ENCODE results near the gene WDR18. TPM values are rescaled to one million over a fixed set of nuclear protein-coding genes. Genes with fewer than 3 reads are reported as not detected.
"Not testable (repeated sequence)": the region's sequence is repeated elsewhere in the genome, so short reads cannot be mapped to it uniquely, and the experiment has no call there.

Gene WDR18
- total RNA-seq, 2 experiments from 2014 or later = 51.5 to 53.0 TPM

- POLR2A ChIA-PET = interaction anchor here (0.6 kb wide), 1 partner anchor 8 kb away, joined by 3 read pairs; no protein-coding TSS in a partner anchor
- Mint-ChIP-seq H3K36me3 (ENCODE audit: low read depth) (peaks cover 18% of the 10 kb centered on the region), H3K4me1 (ENCODE audit: low read depth) (peaks cover 43% of the 10 kb centered on the region), H3K27me3 (ENCODE audit: low read depth) (no peaks in the 10 kb centered on the region), H3K9me3 (ENCODE audit: insufficient read depth) (no peaks in the 10 kb centered on the region), H3K27ac (peak overlapping the region; percentile 63), H3K4me3 (peak overlapping the region; percentile 15)
- ATAC-seq (no peak), DNase-seq (no peak)
- CTCF ChIA-PET = no interaction called here
Measured at GRCh38 chr19:1017115-1017905, 33.2 kb downstream of the WDR18 start.

GRCh38 chr19:1017906-1018305, 33.8 kb downstream of the WDR18 start:
- POLR2A ChIA-PET = no interaction called here
- H3K27ac Mint-ChIP-seq = no peak overlapping the region
- H3K36me3 Mint-ChIP-seq (ENCODE audit: low read depth) = peaks cover 18% of the 10 kb centered on the region
- CTCF ChIA-PET = no interaction called here
- ATAC-seq (no peak), DNase-seq (no peak)
- no peaks in the 10 kb centered on the region for H3K27me3 Mint-ChIP-seq (ENCODE audit: low read depth)
- H3K4me3 Mint-ChIP-seq = no peak overlapping the region
- H3K9me3 Mint-ChIP-seq (ENCODE audit: insufficient read depth) = no peaks in the 10 kb centered on the region
- H3K4me1 Mint-ChIP-seq (ENCODE audit: low read depth) = peaks cover 45% of the 10 kb centered on the region

GRCh38 chr19:1018393-1018792, 34.2 kb downstream of the WDR18 start:
- peaks cover 45% of the 10 kb centered on the region for H3K4me1 Mint-ChIP-seq (ENCODE audit: low read depth)
- CTCF ChIA-PET = no interaction called here
- POLR2A ChIA-PET = interaction anchor here (0.5 to 0.7 kb wide), 2 partner anchors 10 to 20 kb away, joined by 3 read pairs; no protein-coding TSS in a partner anchor

GRCh38 chr19:1018932-1019615, 34.9 kb downstream of the WDR18 start:
- H3K4me3 Mint-ChIP-seq = peak overlapping the region; percentile 90
- H3K27ac Mint-ChIP-seq = peak overlapping the region; percentile 92
- POLR2A ChIA-PET = interaction anchor here (0.7 to 1.3 kb wide), 4 partner anchors 15 to 57 kb away, joined by 3 read pairs; partner anchors contain the start of gene WDR18
- no peaks in the 10 kb centered on the region for H3K9me3 Mint-ChIP-seq (ENCODE audit: insufficient read depth)
- peaks cover 12% of the 10 kb centered on the region for H3K36me3 Mint-ChIP-seq (ENCODE audit: low read depth)
- no peak for DNase-seq
- no peaks in the 10 kb centered on the region for H3K27me3 Mint-ChIP-seq (ENCODE audit: low read depth)
- ATAC-seq = no peak
- peaks cover 45% of the 10 kb centered on the region for H3K4me1 Mint-ChIP-seq (ENCODE audit: low read depth)
- CTCF ChIA-PET = interaction anchor here (0.6 to 1.2 kb wide), 3 partner anchors 35 to 71 kb away, joined by 3 read pairs; partner anchors contain the start of gene WDR18

More at GRCh38 chr19:1018393-1018792, 34.2 kb downstream of the WDR18 start:
- DNase-seq = no peak
- H3K27me3 Mint-ChIP-seq (ENCODE audit: low read depth) = no peaks in the 10 kb centered on the region
- H3K36me3 Mint-ChIP-seq (ENCODE audit: low read depth) = peaks cover 17% of the 10 kb centered on the region
- H3K9me3 Mint-ChIP-seq (ENCODE audit: insufficient read depth) = no peaks in the 10 kb centered on the region
- ATAC-seq = no peak
- H3K27ac Mint-ChIP-seq = peak overlapping the region; percentile 70
- H3K4me3 Mint-ChIP-seq = peak overlapping the region; percentile 90

GRCh38 chr19:1019616-1019961, 35.4 kb downstream of the WDR18 start:
- H3K27ac Mint-ChIP-seq = peak overlapping the region; percentile 92
- no peaks in the 10 kb centered on the region for H3K9me3 Mint-ChIP-seq (ENCODE audit: insufficient read depth)
- DNase-seq (no peak), ATAC-seq (no peak)
- ChIA-PET POLR2A (interaction anchor here (0.9 to 2.1 kb wide), 4 partner anchors 15 to 57 kb away, joined by 3 to 7 read pairs (median 3); partner anchors contain the start of genes ARHGAP45 and WDR18), CTCF (interaction anchor here (0.6 to 1.2 kb wide), 3 partner anchors 36 to 70 kb away, joined by 3 read pairs; partner anchors contain the start of gene WDR18)
- peak overlapping the region; percentile 90 for H3K4me3 Mint-ChIP-seq
- peaks cover 10% of the 10 kb centered on the region for H3K36me3 Mint-ChIP-seq (ENCODE audit: low read depth)
- peaks cover 42% of the 10 kb centered on the region for H3K4me1 Mint-ChIP-seq (ENCODE audit: low read depth)
- no peaks in the 10 kb centered on the region for H3K27me3 Mint-ChIP-seq (ENCODE audit: low read depth)

- no peak for ATAC-seq
- Mint-ChIP-seq H3K36me3 (ENCODE audit: low read depth) (peaks cover 10% of the 10 kb centered on the region), H3K4me1 (ENCODE audit: low read depth) (peaks cover 42% of the 10 kb centered on the region), H3K4me3 (peak overlapping the region; percentile 90), H3K27me3 (ENCODE audit: low read depth) (no peaks in the 10 kb centered on the region), H3K27ac (peak overlapping the region; percentile 92), H3K9me3 (ENCODE audit: insufficient read depth) (no peaks in the 10 kb centered on the region)
- CTCF ChIA-PET = interaction anchor here (0.6 to 1.4 kb wide), 4 partner anchors 36 to 157 kb away, joined by 3 read pairs; partner anchors contain the start of gene WDR18
- peak; percentile 59 for DNase-seq
- POLR2A ChIA-PET = interaction anchor here (0.6 to 2.1 kb wide), 5 partner anchors 12 to 56 kb away, joined by 3 to 7 read pairs (median 3); partner anchors contain the start of gene ARHGAP45
Measured at GRCh38 chr19:1019980-1020867, 36.1 kb downstream of the WDR18 start.

- ChIA-PET CTCF (interaction anchor here (0.6 to 1.4 kb wide), 5 partner anchors 39 to 223 kb away, joined by 3 to 4 read pairs (median 3); no protein-coding TSS in a partner anchor), POLR2A (interaction anchor here (0.7 to 2.2 kb wide), 8 partner anchors 9 to 128 kb away, joined by 4 to 9 read pairs (median 6); partner anchors contain the start of genes ARHGAP45 and MED16)
- no peaks in the 10 kb centered on the region for H3K27me3 Mint-ChIP-seq (ENCODE audit: low read depth)
- peak within 1 kb of the TSS; percentile 99 for H3K27ac Mint-ChIP-seq
- H3K9me3 Mint-ChIP-seq (ENCODE audit: insufficient read depth) = no peaks in the 10 kb centered on the region
- DNase-seq (peak; percentile 98), ATAC-seq (peak; percentile 87)
- H3K4me1 Mint-ChIP-seq (ENCODE audit: low read depth) = peaks cover 45% of the 10 kb centered on the region
- H3K4me3 Mint-ChIP-seq = peak within 1 kb of the TSS; percentile 90
- H3K36me3 Mint-ChIP-seq (ENCODE audit: low read depth) = peaks cover 10% of the 10 kb centered on the region
Measured at GRCh38 chr19:1020868-1021425, 36.8 kb downstream of the WDR18 start, which contains the start of gene TMEM259. TSS of gene TMEM259 (minus strand) at chr19:1021123. CDS start at chr19:1020996, 127 bp downstream.

- H3K27ac Mint-ChIP-seq; H3K4me3 Mint-ChIP-seq; POLR2A ChIA-PET; H3K9me3 Mint-ChIP-seq (ENCODE audit: insufficient read depth); ATAC-seq; H3K27me3 Mint-ChIP-seq (ENCODE audit: low read depth); DNase-seq: not testable (repeated sequence)
- peaks cover 27% of the 10 kb centered on the region for H3K4me1 Mint-ChIP-seq (ENCODE audit: low read depth)
- CTCF ChIA-PET = interaction anchor here (1.3 to 1.6 kb wide), 2 partner anchors 41 to 243 kb away, joined by 3 read pairs; no protein-coding TSS in a partner anchor
- peaks cover 20% of the 10 kb centered on the region for H3K36me3 Mint-ChIP-seq (ENCODE audit: low read depth)
Measured at GRCh38 chr19:1023883-1024188, 39.7 kb downstream of the WDR18 start.

- ChIA-PET CTCF (interaction anchor here (1.0 kb wide), 1 partner anchor 12 kb away, joined by 3 read pairs; no protein-coding TSS in a partner anchor), POLR2A (interaction anchor here (1.7 kb wide), 1 partner anchor 42 kb away, joined by 4 read pairs; the partner anchor contains the start of gene ARHGAP45)
- Mint-ChIP-seq H3K36me3 (ENCODE audit: low read depth) (peaks cover 23% of the 10 kb centered on the region), H3K4me1 (ENCODE audit: low read depth) (peaks cover 24% of the 10 kb centered on the region)
- not testable (repeated sequence) for H3K27ac Mint-ChIP-seq; H3K4me3 Mint-ChIP-seq; H3K27me3 Mint-ChIP-seq (ENCODE audit: low read depth); ATAC-seq; H3K9me3 Mint-ChIP-seq (ENCODE audit: insufficient read depth); DNase-seq
Measured at GRCh38 chr19:1025080-1025479, 40.9 kb downstream of the WDR18 start.

GRCh38 chr19:1025960-1026782, 42.0 kb downstream of the WDR18 start, which contains the start of gene CNN2:
TSS of gene CNN2 (plus strand) at chr19:1026608. CDS start at chr19:1026662, 54 bp downstream.
- ChIA-PET CTCF (interaction anchor here (1.0 to 2.1 kb wide), 4 partner anchors 11 to 218 kb away, joined by 3 to 8 read pairs (median 3); partner anchors contain the start of genes ABCA7 and ARHGAP45), POLR2A (interaction anchor here (0.6 to 3.9 kb wide), 9 partner anchors 9 to 243 kb away, joined by 3 to 33 read pairs (median 4); partner anchors contain the start of genes ABCA7, ARHGAP45 and CIRBP)
- Mint-ChIP-seq H3K27ac (peak within 1 kb of the TSS; percentile 89), H3K36me3 (ENCODE audit: low read depth) (peaks cover 30% of the 10 kb centered on the region), H3K27me3 (ENCODE audit: low read depth) (no peaks in the 10 kb centered on the region), H3K4me1 (ENCODE audit: low read depth) (peaks cover 32% of the 10 kb centered on the region), H3K4me3 (peak within 1 kb of the TSS; percentile 98), H3K9me3 (ENCODE audit: insufficient read depth) (no peaks in the 10 kb centered on the region)
- ATAC-seq (peak; percentile 72), DNase-seq (peak; percentile 74)
